Astrocyte (in vitro differentiated cells and primary cell): ENCODE measurements around the gene RASA4B. TPM values are rescaled to one million over a fixed set of nuclear protein-coding genes. Genes with fewer than 3 reads are reported as not detected.
"Not testable (repeated sequence)": the region's sequence is repeated elsewhere in the genome, so short reads cannot be mapped to it uniquely, and the experiment has no call there.

Source experiments
- DNase-seq: peaks from one replicate; pipeline ENCODE4 v3.0.0-alpha.2; 2010; ENCODE audit warnings: low read depth
- FAIRE-seq: peaks from 2 replicates; lab custom pipeline; 2011; peaks lifted over from hg19 to GRCh38; lab: Jason Lieb, UNC
- H2AFZ ChIP-seq: 2 replicates; pipeline ENCODE4 v1.6.0; 2012; ENCODE audit warnings: low read depth, low read length, inconsistent platforms
- H3K27ac ChIP-seq: 2 replicates; pipeline ENCODE4 v1.5.1; 2011; ENCODE audit warnings: low read depth, low read length, inconsistent platforms
- H3K27me3 ChIP-seq: 2 replicates; pipeline ENCODE4 v1.6.0; 2011; ENCODE audit warnings: low read length, inconsistent platforms; ENCODE audit not compliant: insufficient read depth
- H3K36me3 ChIP-seq: 2 replicates; pipeline ENCODE4 v1.5.1; 2011; ENCODE audit warnings: low read length, inconsistent platforms; ENCODE audit not compliant: insufficient read depth
- H3K4me1 ChIP-seq: 2 replicates; pipeline ENCODE4 v1.5.1; 2011; ENCODE audit warnings: low read length, inconsistent platforms; ENCODE audit not compliant: insufficient read depth
- H3K4me2 ChIP-seq: 2 replicates; pipeline ENCODE4 v1.6.0; 2012; ENCODE audit warnings: low read length, inconsistent platforms
- H3K4me3 ChIP-seq: 2 replicates; pipeline ENCODE4 v1.5.1; 2011; ENCODE audit warnings: low read depth, mild to moderate bottlenecking, low read length, inconsistent platforms; ENCODE audit not compliant: insufficient read depth
- H3K79me2 ChIP-seq: 2 replicates; pipeline ENCODE4 v1.6.0; 2012; ENCODE audit warnings: mild to moderate bottlenecking, low read length, inconsistent platforms; ENCODE audit not compliant: insufficient read depth
- H3K9ac ChIP-seq: 2 replicates; pipeline ENCODE4 v1.6.0; 2012; ENCODE audit warnings: mild to moderate bottlenecking, low read length, inconsistent platforms
- H3K9me3 ChIP-seq: 2 replicates; pipeline ENCODE4 v1.5.1; 2012; ENCODE audit warnings: low read depth, mild to moderate bottlenecking, low read length, inconsistent platforms; ENCODE audit not compliant: insufficient read depth
- H4K20me1 ChIP-seq: 2 replicates; pipeline ENCODE4 v1.6.0; 2012; ENCODE audit warnings: low read length, inconsistent platforms; ENCODE audit not compliant: insufficient read depth
- H3K27ac Mint-ChIP-seq: one replicate; pipeline ENCODE4 v1.8.0; 2021; ENCODE audit warnings: mild to moderate bottlenecking, mixed read lengths; ENCODE audit not compliant: unreplicated experiment
- H3K27me3 Mint-ChIP-seq: one replicate; pipeline ENCODE4 v1.8.0; 2021; ENCODE audit warnings: low read depth, mixed read lengths; ENCODE audit not compliant: unreplicated experiment
- H3K36me3 Mint-ChIP-seq: one replicate; pipeline ENCODE4 v1.8.0; 2021; ENCODE audit warnings: low read depth, mixed read lengths; ENCODE audit not compliant: unreplicated experiment
- H3K4me1 Mint-ChIP-seq: one replicate; pipeline ENCODE4 v1.8.0; 2021; ENCODE audit warnings: low read depth, mixed read lengths; ENCODE audit not compliant: unreplicated experiment
- H3K4me3 Mint-ChIP-seq: one replicate; pipeline ENCODE4 v1.8.0; 2021; ENCODE audit warnings: mild to moderate bottlenecking, moderate library complexity, mixed read lengths; ENCODE audit not compliant: unreplicated experiment
- H3K9me3 Mint-ChIP-seq: one replicate; pipeline ENCODE4 v1.8.0; 2021; ENCODE audit warnings: mild to moderate bottlenecking, mixed read lengths; ENCODE audit not compliant: unreplicated experiment
- total RNA-seq: library from RNA; stranded (reverse); gene quantifications from 2 replicates; pipeline ENCODE4 v1.2.1, GENCODE V29; 2021

Gene RASA4B
- total RNA-seq, 1 donor from 2014 or later: 1.1 TPM

DNA sequence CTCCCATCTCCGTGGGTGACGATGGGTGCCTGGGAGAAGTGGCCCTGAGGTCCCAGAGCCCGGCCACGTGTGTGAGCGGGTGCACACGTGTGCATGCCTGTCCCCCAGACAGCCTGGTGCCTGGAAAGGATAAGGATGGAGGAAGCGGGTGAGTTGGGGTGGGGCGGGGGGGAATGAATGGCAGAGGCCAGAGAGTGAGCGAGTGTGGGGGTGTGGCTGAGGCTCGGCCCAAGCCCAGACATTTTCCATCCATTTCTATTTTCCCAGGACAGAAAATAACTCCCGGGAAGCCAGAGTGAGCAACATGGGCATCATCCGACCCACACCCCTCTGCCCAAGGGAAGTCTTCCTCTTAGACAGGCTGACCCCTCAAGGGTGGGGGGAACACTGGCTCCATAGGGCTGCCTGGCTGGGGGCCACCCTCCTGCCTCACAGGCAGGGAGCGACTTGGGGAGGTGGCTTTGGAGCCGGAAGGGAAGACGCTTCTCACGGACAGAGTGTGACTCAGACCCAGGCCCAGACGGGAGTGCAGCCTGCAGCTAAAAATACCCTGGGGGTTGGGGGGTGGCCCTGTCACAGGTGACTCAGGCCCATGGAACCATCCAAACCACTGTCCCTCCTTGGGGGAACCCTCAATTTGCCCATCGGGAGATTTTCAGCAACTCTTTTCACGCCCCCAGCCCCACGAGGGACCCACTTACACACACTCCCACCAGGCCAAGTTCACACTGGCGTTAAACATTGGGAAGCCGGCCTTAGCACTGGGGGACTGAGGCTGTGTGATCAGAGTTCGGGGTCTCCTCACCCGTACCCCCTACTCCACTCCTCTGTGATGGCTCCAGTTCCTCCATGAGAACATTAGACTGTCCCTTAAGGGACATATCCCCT, 12.0 kb downstream of the RASA4B start:
- not testable (repeated sequence) for H3K27me3 ChIP-seq, H3K36me3 Mint-ChIP-seq, H3K36me3 ChIP-seq, H2AFZ ChIP-seq, DNase-seq, H3K27ac Mint-ChIP-seq, H3K9me3 ChIP-seq, H3K4me3 Mint-ChIP-seq, H4K20me1 ChIP-seq, H3K4me1 ChIP-seq, H3K27me3 Mint-ChIP-seq, H3K79me2 ChIP-seq, H3K9me3 Mint-ChIP-seq, FAIRE-seq, H3K4me1 Mint-ChIP-seq, H3K4me3 ChIP-seq
- H3K27ac ChIP-seq: peak overlapping the region; percentile 86
- peak overlapping the region; percentile 50 for H3K4me2 ChIP-seq
- H3K9ac ChIP-seq: peak overlapping the region; percentile 67

DNA sequence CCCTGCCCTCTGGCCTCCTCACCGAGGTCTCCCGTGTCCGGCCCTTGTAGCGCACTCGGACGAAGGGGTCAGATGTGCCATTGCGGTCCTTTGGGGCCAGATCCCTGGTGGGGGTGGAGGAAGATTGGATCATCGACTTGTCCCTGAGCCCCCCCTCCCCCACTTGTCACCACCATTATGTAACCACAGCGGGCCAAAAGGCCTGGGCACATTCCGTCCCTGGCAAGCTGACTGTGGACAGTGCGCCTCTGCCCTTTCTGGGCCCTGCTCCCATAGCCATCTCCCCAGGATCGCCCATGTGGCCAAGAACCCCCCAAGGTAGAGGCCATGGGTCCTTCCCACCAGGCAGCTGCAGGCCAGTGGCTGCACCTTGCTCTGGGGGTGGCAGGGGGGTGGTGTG, 14.4 kb downstream of the RASA4B start:
- not testable (repeated sequence) for H3K79me2 ChIP-seq, H3K27ac Mint-ChIP-seq, H3K4me1 Mint-ChIP-seq, FAIRE-seq, H3K4me2 ChIP-seq, H3K36me3 Mint-ChIP-seq, H3K4me3 ChIP-seq, H3K9ac ChIP-seq, H3K36me3 ChIP-seq, H3K9me3 Mint-ChIP-seq, H3K27ac ChIP-seq, H3K9me3 ChIP-seq, H3K27me3 Mint-ChIP-seq, H3K4me1 ChIP-seq, H3K27me3 ChIP-seq, DNase-seq, H4K20me1 ChIP-seq, H2AFZ ChIP-seq, H3K4me3 Mint-ChIP-seq

DNA sequence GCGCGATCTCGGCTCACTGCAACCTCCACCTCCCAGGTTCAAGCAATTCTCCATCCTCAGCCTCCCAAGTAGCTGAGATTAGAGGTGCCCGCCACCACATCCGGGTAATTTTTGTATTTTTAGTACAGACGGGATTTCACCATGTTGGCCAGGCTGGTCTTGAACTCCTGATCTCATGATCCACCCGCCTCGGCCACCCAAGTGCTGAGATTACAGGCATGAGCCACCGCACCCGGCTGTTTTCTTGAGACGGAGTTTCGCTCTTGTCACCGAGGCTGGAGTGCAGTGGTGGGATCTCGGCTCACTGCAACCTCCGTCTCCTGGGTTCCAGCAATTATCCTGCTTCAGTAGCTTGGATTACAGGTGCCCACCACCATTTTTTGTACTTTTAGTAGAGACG, 19.3 kb downstream of the RASA4B start:
- H3K9me3 Mint-ChIP-seq, H3K9ac ChIP-seq, H3K36me3 ChIP-seq, H3K27ac Mint-ChIP-seq, H3K4me1 Mint-ChIP-seq, H3K79me2 ChIP-seq, H3K9me3 ChIP-seq, FAIRE-seq, H3K27ac ChIP-seq, H3K4me2 ChIP-seq, H3K4me1 ChIP-seq, H3K4me3 Mint-ChIP-seq, H4K20me1 ChIP-seq, DNase-seq, H3K4me3 ChIP-seq, H3K27me3 Mint-ChIP-seq, H3K27me3 ChIP-seq, H2AFZ ChIP-seq, H3K36me3 Mint-ChIP-seq: not testable (repeated sequence)

DNA sequence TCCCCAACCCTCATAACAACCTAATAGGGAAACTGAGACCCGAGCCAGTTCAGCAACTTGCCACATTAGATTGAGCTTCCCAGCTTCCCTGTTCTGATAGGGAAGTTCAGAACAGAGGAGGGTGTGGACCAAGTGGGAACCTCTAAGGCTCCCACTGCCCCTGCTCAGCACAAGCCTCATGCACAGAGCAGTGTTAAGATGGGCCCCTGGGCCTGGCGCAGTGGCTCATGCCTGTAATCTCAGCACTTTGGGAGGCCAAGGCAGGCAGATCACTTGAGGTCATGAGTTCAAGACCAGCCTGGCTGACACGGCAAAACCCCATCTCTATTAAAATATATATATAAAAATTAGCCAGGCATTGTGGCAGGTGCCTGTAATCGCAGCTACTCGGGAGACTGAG, 20.3 kb downstream of the RASA4B start:
- H3K27me3 ChIP-seq, H3K36me3 ChIP-seq, H3K4me3 ChIP-seq, H4K20me1 ChIP-seq, FAIRE-seq, H2AFZ ChIP-seq, H3K27ac ChIP-seq, H3K36me3 Mint-ChIP-seq, H3K4me1 Mint-ChIP-seq, DNase-seq, H3K27ac Mint-ChIP-seq, H3K79me2 ChIP-seq, H3K9me3 ChIP-seq, H3K9me3 Mint-ChIP-seq, H3K4me3 Mint-ChIP-seq, H3K4me1 ChIP-seq, H3K9ac ChIP-seq, H3K27me3 Mint-ChIP-seq, H3K4me2 ChIP-seq: not testable (repeated sequence)

DNA sequence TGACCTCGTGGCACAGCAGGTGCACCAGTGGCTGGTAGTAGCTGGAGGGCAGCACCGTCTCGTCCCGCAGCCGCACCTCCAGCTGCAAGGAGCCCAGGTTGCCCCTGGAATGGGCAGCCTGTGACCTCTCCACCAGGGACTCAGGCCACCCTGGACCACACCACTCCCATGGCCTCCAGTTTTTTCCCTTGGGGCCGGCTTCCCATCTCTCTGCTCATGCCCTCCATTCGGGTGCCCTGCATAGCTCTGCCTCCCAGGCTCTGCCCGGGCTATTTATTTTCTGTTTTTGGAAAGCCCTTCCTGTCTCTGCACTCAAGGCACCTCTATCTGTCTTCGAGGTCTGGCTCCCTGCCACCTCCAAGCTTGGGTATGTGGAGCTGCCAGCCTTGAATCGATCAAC, 20.7 kb downstream of the RASA4B start:
- H3K27ac Mint-ChIP-seq, H3K4me1 ChIP-seq, H3K9me3 Mint-ChIP-seq, H3K4me3 ChIP-seq, H3K9me3 ChIP-seq, H3K4me1 Mint-ChIP-seq, DNase-seq, FAIRE-seq, H3K36me3 ChIP-seq, H3K79me2 ChIP-seq, H3K27me3 ChIP-seq, H3K4me2 ChIP-seq, H3K4me3 Mint-ChIP-seq, H2AFZ ChIP-seq, H3K27ac ChIP-seq, H3K9ac ChIP-seq, H3K27me3 Mint-ChIP-seq, H3K36me3 Mint-ChIP-seq, H4K20me1 ChIP-seq: not testable (repeated sequence)

DNA sequence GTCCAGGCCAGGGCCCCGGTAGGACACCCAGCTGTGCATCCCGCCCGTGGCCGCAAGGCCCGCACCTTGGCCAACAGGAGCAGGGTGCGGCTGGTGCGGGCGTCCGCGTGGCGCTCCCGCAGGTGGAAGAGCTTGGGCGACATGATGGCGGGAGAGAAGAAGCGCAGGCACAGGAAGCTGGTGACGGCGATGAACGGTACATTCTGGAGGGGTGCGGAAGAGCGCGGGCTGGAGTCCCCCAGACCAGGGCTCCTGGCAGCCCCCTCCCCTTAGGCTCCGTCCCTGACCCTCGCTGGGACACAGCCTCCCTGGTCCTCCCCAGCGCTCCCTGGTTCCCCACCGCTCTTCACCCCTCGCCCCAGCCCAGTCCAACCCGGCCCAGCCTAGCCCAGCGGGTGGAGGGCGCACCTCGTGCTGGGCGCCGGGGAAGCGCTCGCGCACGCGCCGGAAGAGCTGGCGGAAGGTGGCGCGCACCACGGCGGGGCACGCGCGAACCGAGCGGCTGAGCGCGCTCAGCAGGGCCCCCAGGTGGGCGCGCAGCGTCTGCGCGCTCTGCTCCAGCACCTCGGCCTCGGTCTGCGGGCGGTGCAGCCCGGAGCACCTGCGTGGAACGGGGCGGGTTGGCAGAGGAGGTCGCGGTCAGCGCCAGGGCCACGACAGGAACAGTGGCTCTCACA, 23.0 kb downstream of the RASA4B start:
- not testable (repeated sequence) for H3K36me3 Mint-ChIP-seq, H4K20me1 ChIP-seq, H3K4me1 Mint-ChIP-seq, H2AFZ ChIP-seq, H3K9me3 Mint-ChIP-seq, H3K4me3 Mint-ChIP-seq, H3K4me3 ChIP-seq, H3K36me3 ChIP-seq, H3K27ac Mint-ChIP-seq, H3K27me3 Mint-ChIP-seq, H3K4me2 ChIP-seq, FAIRE-seq, DNase-seq, H3K9ac ChIP-seq, H3K79me2 ChIP-seq, H3K4me1 ChIP-seq, H3K27ac ChIP-seq, H3K9me3 ChIP-seq, H3K27me3 ChIP-seq
